IMR-90 (cell line): Measurements from ENCODE around the gene OSBPL8. TPM values are rescaled to one million over a fixed set of nuclear protein-coding genes. Genes with fewer than 3 reads are reported as not detected.

Source experiments
- ATAC-seq: fragments of 200-7000 bp; cut with Tn5 transposase; 2 replicates; pipeline ENCODE4 v1.9.1; 2020; ENCODE audit warnings: low read depth, mild to moderate bottlenecking, moderate library complexity
- BruUV-seq: library from RNA; stranded (reverse); fragments of 400-500 nt; replicated peaks from 2 replicates; lab custom pipeline; 2021; lab: Mats Ljungman, UMichigan
- CTCF ChIA-PET: fragments of 300-600 bp; formaldehyde crosslinking; extraction: SDS; loops from one replicate; lab custom pipeline; 2021; ENCODE audit warnings: antibody characterized with exemption; lab: Yijun Ruan, JAX
- POLR2A ChIA-PET: fragments of 300-600 bp; sonication (Branson Sonifier 250); formaldehyde crosslinking; loops from one replicate; lab custom pipeline; 2022; ENCODE audit warnings: antibody characterized with exemption; ENCODE audit not compliant: unreplicated experiment; lab: Charles Lee
- DNase-seq: peaks from one replicate; pipeline ENCODE4 v3.0.0; 2013
- H2AFZ ChIP-seq: replicated peaks from 2 replicates; pipeline ENCODE3; 2013; ENCODE audit warnings: low read length, mild to moderate bottlenecking; ENCODE audit not compliant: poor library complexity
- H2AK5ac ChIP-seq: 2 replicates; pipeline ENCODE4 v1.6.1; 2013; ENCODE audit warnings: low read depth, low read length, inconsistent platforms
- H2AK9ac ChIP-seq: replicated peaks from 2 replicates; pipeline ENCODE3; 2013; ENCODE audit warnings: mild to moderate bottlenecking, low read depth, low read length, moderate library complexity; ENCODE audit not compliant: poor library complexity
- H2BK120ac ChIP-seq: 2 replicates; pipeline ENCODE4 v1.6.1; 2013; ENCODE audit warnings: low read depth, low read length, inconsistent platforms
- H2BK15ac ChIP-seq: 3 replicates; pipeline ENCODE4 v1.6.1; 2013; ENCODE audit warnings: low read depth, low read length, inconsistent platforms
- H2BK20ac ChIP-seq: 2 replicates; pipeline ENCODE4 v1.6.1; 2013; ENCODE audit warnings: low read depth, mild to moderate bottlenecking, inconsistent platforms, low read length, moderate library complexity
- H2BK5ac ChIP-seq: 2 replicates; pipeline ENCODE4 v1.6.1; 2013; ENCODE audit warnings: mild to moderate bottlenecking, low read depth, low read length, inconsistent platforms; ENCODE audit not compliant: poor library complexity, severe bottlenecking
- H3K14ac ChIP-seq: replicated peaks from 2 replicates; pipeline ENCODE4 v1.6.1; 2013; ENCODE audit warnings: low read depth, low read length, inconsistent platforms
- H3K18ac ChIP-seq: 2 replicates; pipeline ENCODE4 v1.6.1; 2013; ENCODE audit warnings: low read depth, low read length, control low read depth
- H3K23ac ChIP-seq: 2 replicates; pipeline ENCODE4 v1.6.1; 2013; ENCODE audit warnings: low read depth, low read length, inconsistent platforms
- H3K27ac ChIP-seq: 2 replicates; pipeline ENCODE4 v1.5.1; 2013; ENCODE audit warnings: mild to moderate bottlenecking, control low read depth, low read length; ENCODE audit not compliant: insufficient read depth
- H3K27me3 ChIP-seq: 2 replicates; pipeline ENCODE4 v1.6.1; 2013; ENCODE audit warnings: low read length; ENCODE audit not compliant: control insufficient read depth, insufficient read depth
- H3K36me3 ChIP-seq: 2 replicates; pipeline ENCODE4 v1.6.1; 2013; ENCODE audit warnings: low read length, mixed read lengths; ENCODE audit not compliant: control insufficient read depth, insufficient read depth
- H3K4ac ChIP-seq: 2 replicates; pipeline ENCODE4 v1.6.1; 2013; ENCODE audit warnings: low read depth, low read length, inconsistent platforms
- H3K4me1 ChIP-seq: 2 replicates; pipeline ENCODE4 v1.6.1; 2013; ENCODE audit warnings: low read length, mixed read lengths; ENCODE audit not compliant: control insufficient read depth, insufficient read depth
- H3K4me2 ChIP-seq: 2 replicates; pipeline ENCODE4 v1.6.1; 2013; ENCODE audit warnings: low read depth, mild to moderate bottlenecking, control low read depth, low read length, moderate library complexity
- H3K4me3 ChIP-seq: 2 replicates; pipeline ENCODE4 v1.5.1; 2013; ENCODE audit warnings: low read depth, mild to moderate bottlenecking, control low read depth, low read length, moderate library complexity; ENCODE audit not compliant: insufficient read depth
- H3K56ac ChIP-seq: 2 replicates; pipeline ENCODE4 v1.6.1; 2013; ENCODE audit warnings: low read length, inconsistent platforms; ENCODE audit not compliant: insufficient read depth; ENCODE audit errors: extremely low read depth
- H3K79me1 ChIP-seq, 2 experiments: 2 replicates each; pipeline ENCODE4 v1.6.1; 2013; ENCODE audit warnings: low read length in 2 of 2, inconsistent platforms in 1 of 2, low read depth in 1 of 2
- H3K9ac ChIP-seq: 2 replicates; pipeline ENCODE4 v1.6.1; 2013; ENCODE audit warnings: low read depth, low read length, control low read depth
- H3K9me1 ChIP-seq: 2 replicates; pipeline ENCODE4 v1.6.1; 2013; ENCODE audit warnings: low read length, inconsistent platforms; ENCODE audit not compliant: insufficient read depth
- H3K9me3 ChIP-seq: 2 replicates; pipeline ENCODE4 v1.6.1; 2013; ENCODE audit warnings: low read length; ENCODE audit not compliant: control insufficient read depth, insufficient read depth
- H4K20me1 ChIP-seq: 2 replicates; pipeline ENCODE4 v1.6.1; 2013; ENCODE audit warnings: low read length, inconsistent platforms; ENCODE audit not compliant: insufficient read depth
- H4K5ac ChIP-seq: 2 replicates; pipeline ENCODE4 v1.6.1; 2013; ENCODE audit warnings: mild to moderate bottlenecking, low read depth, low read length, control low read depth
- H4K8ac ChIP-seq, 2 experiments: 2 replicates each; pipeline ENCODE4 v1.6.1; 2013; ENCODE audit warnings: low read depth in 2 of 2, low read length in 2 of 2, control low read depth in 1 of 2, inconsistent platforms in 1 of 2
- H4K91ac ChIP-seq: 2 replicates; pipeline ENCODE4 v1.6.1; 2013; ENCODE audit warnings: low read depth, low read length, inconsistent platforms; ENCODE audit not compliant: insufficient read depth
- CEBPB ChIP-seq: IDR thresholded peaks from 2 replicates; pipeline ENCODE4 v1.6.1; 2012; ENCODE audit warnings: low read depth, low read length, improper control_type of control experiment
- CHD1 ChIP-seq: IDR thresholded peaks from 2 replicates; pipeline ENCODE4 v1.6.1; 2012; ENCODE audit warnings: low read depth, low read length, improper control_type of control experiment
- CTCF ChIP-seq: conservative IDR thresholded peaks from 2 replicates; pipeline ENCODE4 v1.5.1; 2012; ENCODE audit warnings: mild to moderate bottlenecking, low read depth, low read length, improper control_type of control experiment
- POLR2A ChIP-seq: IDR thresholded peaks from 2 replicates; pipeline ENCODE4 v1.6.1; 2012; ENCODE audit warnings: mild to moderate bottlenecking, low read depth, low read length
- SMC3 ChIP-seq: fragments of 150-350 bp; IDR thresholded peaks from 2 replicates; pipeline ENCODE4 v1.6.1; 2016; ENCODE audit warnings: low read depth, mild to moderate bottlenecking, antibody characterized with exemption, low read length, moderate library complexity
- WGBS, 2 experiments: methylation state at CpG; one replicate each; pipeline versions ENCODE4 v1.1.5 to v1.1.7; 2013; ENCODE audit warnings: missing lambda C conversion rate in 2 of 2; ENCODE audit not compliant: insufficient read length in 1 of 2; ENCODE audit errors: extremely low coverage in 2 of 2; 5-methylcytosine and 5-hydroxymethylcytosine counted together
- dilution Hi-C: fragments of 300-500 bp; cut with HindIII; formaldehyde crosslinking; loops from one replicate; pipeline ENCODE4 v1.14.3; 2018; ENCODE audit warnings: low sequenced_read_pairs; ENCODE audit not compliant: unreplicated experiment
- in situ Hi-C: fragments of 300-500 bp; cut with MboI; formaldehyde crosslinking; loops from 3 replicates; pipeline ENCODE4 v1.14.3; 2019; ENCODE audit warnings: low sequenced_read_pairs, inconsistent platforms, mixed read lengths
- intact Hi-C: fragments of 100-400 bp; cut with micrococcal nuclease; formaldehyde crosslinking; loops from 2 replicates; pipeline ENCODE4 v1.10.0; 2022
- polyA plus RNA-seq, 3 experiments: library from polyadenylated mRNA; depleted of rRNA; stranded (reverse); fragments of >200 nt; gene quantifications; 2 replicates each; pipeline ENCODE4 v1.2.3, GENCODE V29; 2012; ENCODE audit warnings: low replicate concordance in 1 of 3
- total RNA-seq: library from RNA; depleted of rRNA; stranded (reverse); fragments of >200 nt; gene quantifications from 2 replicates; pipeline ENCODE4 v1.2.3, GENCODE V29; 2012

The OSBPL8 gene
- total and polyA plus RNA-seq, 2 of the 4 experiments (the other 2 are of a cell fraction): 17.8 to 24.2 TPM

- Histone ChIP-seq H3K4me1 (peaks cover 3% of the 10 kb centered on the region; the same call in 1 of the 2 replicates), H3K27ac (no peak overlapping the region), H3K14ac (no peak overlapping the region), H3K18ac (no peak overlapping the region), H2AK5ac (no peak overlapping the region), H2BK120ac (no peak overlapping the region), H3K4me2 (no peak overlapping the region), H2AFZ (no peak overlapping the region), H4K5ac (no peak overlapping the region), H4K8ac (no peak overlapping the region), H2AK9ac (no peak overlapping the region), H3K9me1 (peaks cover 2% of the 10 kb centered on the region; the same call in 1 of the 2 replicates), H3K56ac (no peak overlapping the region), H3K4ac (no peak overlapping the region), H4K20me1 (peaks cover 19% of the 10 kb centered on the region; the same call in 1 of the 2 replicates), H2BK15ac (no peak overlapping the region), H3K4me3 (no peak overlapping the region), H3K27me3 (no peaks in the 10 kb centered on the region), H2BK20ac (no peak overlapping the region), H3K36me3 (no peaks in the 10 kb centered on the region), H2BK5ac (no peak overlapping the region), H4K91ac (no peak overlapping the region), H3K9ac (no peak overlapping the region), H3K9me3 (no peaks in the 10 kb centered on the region), H3K79me1 (peaks cover 18 to 69% of the 10 kb centered on the region in 2 experiments), H3K23ac (no peak overlapping the region)
- CTCF ChIA-PET: no interaction called here
- dilution Hi-C loops: no loop called here
- in situ Hi-C loops: no loop called here
- POLR2A ChIA-PET: no interaction called here
- TF ChIP-seq CEBPB: no peak
- TF ChIP-seq CHD1: no peak
- TF ChIP-seq CTCF: no peak
- TF ChIP-seq POLR2A: no peak
- TF ChIP-seq SMC3: no peak
- ATAC-seq (no peak), DNase-seq (no peak)
- intact Hi-C loops: loop anchor here (10.0 kb wide), 1 partner anchor 158 kb away; no protein-coding TSS in a partner anchor
- BruUV-seq: no TSS peak
- WGBS, 2 experiments: no CpG with 5 or more reads among the region's 3 CpGs
These were observed 7.1 kb downstream of the OSBPL8 start for GRCh38 chr12:76552343-76552938.
